T-cell (primary cell): ENCODE results near the gene WAC. TPM values are rescaled to one million over a fixed set of nuclear protein-coding genes. Genes with fewer than 3 reads are reported as not detected.

Experiments used
- ATAC-seq, 4 experiments: fragments of 200-7000 bp in 3 of 4; fragments of 150-1000 bp in 1 of 4; cut with Tn5 transposase; replicated peaks in 1 of 4; 1 replicate in 3 of 4; 2 replicates in 1 of 4; pipeline ENCODE4 v1.10.0; 2021; ENCODE audit warnings: moderate library complexity in 3 of 4, mild to moderate bottlenecking in 2 of 4, moderate number of reproducible peaks in 1 of 4
- CTCF ChIA-PET, 2 donors: fragments of 300-600 bp; sonication (Branson Sonifier 250); formaldehyde crosslinking; loops; one replicate each; lab custom pipeline; 2022; ENCODE audit warnings: antibody characterized with exemption in 2 of 2; lab: Charles Lee
- POLR2A ChIA-PET, 2 donors: fragments of 300-600 bp; sonication (Branson Sonifier 250); formaldehyde crosslinking; loops; one replicate each; lab custom pipeline; 2022; ENCODE audit warnings: antibody characterized with exemption in 2 of 2; lab: Charles Lee
- DNase-seq, 35 experiments: peaks; one replicate each; pipeline versions ENCODE4 v3.0.0 to v3.0.0-alpha.2; 2013 to 2023
- H3K27ac ChIP-seq: one replicate; pipeline ENCODE4 v1.5.1; 2013; ENCODE audit warnings: low read length
- H3K27me3 ChIP-seq, 2 experiments: replicated peaks in 1 of 2; 1 replicate in 1 of 2; 2 replicates in 1 of 2; pipeline versions ENCODE4 v1.6.1 to v1.7.0; 2013; ENCODE audit warnings: low read length in 1 of 2, mixed read lengths in 1 of 2; ENCODE audit not compliant: control insufficient read depth in 2 of 2, insufficient read depth in 2 of 2; ENCODE audit errors: extremely low read depth in 1 of 2
- H3K36me3 ChIP-seq, 2 donors: 1 replicate in 1 of 2; 2 replicates in 1 of 2; pipeline versions ENCODE4 v1.6.1 to v1.7.0; 2013; ENCODE audit warnings: low read length in 1 of 2; ENCODE audit not compliant: control insufficient read depth in 2 of 2, insufficient read depth in 1 of 2; ENCODE audit errors: extremely low read depth in 1 of 2
- H3K4me1 ChIP-seq, 2 experiments: 1 replicate in 1 of 2; 2 replicates in 1 of 2; pipeline versions ENCODE4 v1.6.1 to v1.7.0; 2013; ENCODE audit warnings: low read length in 2 of 2, mixed read lengths in 1 of 2; ENCODE audit not compliant: insufficient read depth in 2 of 2, control insufficient read depth in 1 of 2; ENCODE audit errors: extremely low read depth in 1 of 2
- H3K4me3 ChIP-seq, 2 donors: 1 replicate in 1 of 2; 2 replicates in 1 of 2; pipeline versions ENCODE4 v1.5.1 to v1.7.0; 2013; ENCODE audit warnings: mild to moderate bottlenecking in 2 of 2, low read length in 1 of 2, moderate library complexity in 1 of 2; ENCODE audit not compliant: control insufficient read depth in 1 of 2; ENCODE audit errors: extremely low read depth in 1 of 2
- H3K9me3 ChIP-seq: 2 replicates; pipeline ENCODE4 v1.7.0; 2013
- H3K27ac Mint-ChIP-seq, 2 donors: one replicate each; pipeline ENCODE4 v1.8.0; 2020 to 2021; ENCODE audit warnings: mild to moderate bottlenecking in 2 of 2, mixed read lengths in 2 of 2
- H3K27me3 Mint-ChIP-seq, 2 donors: one replicate each; pipeline ENCODE4 v1.8.0; 2021 to 2022; ENCODE audit warnings: mixed read lengths in 2 of 2
- H3K36me3 Mint-ChIP-seq: one replicate; pipeline ENCODE4 v1.8.0; 2021; ENCODE audit warnings: mixed read lengths
- H3K4me1 Mint-ChIP-seq, 3 donors: one replicate each; pipeline ENCODE4 v1.8.0; 2020 to 2022; ENCODE audit warnings: mixed read lengths in 3 of 3, mild to moderate bottlenecking in 1 of 3
- H3K4me3 Mint-ChIP-seq, 3 donors: one replicate each; pipeline ENCODE4 v1.8.0; 2020 to 2022; ENCODE audit warnings: mild to moderate bottlenecking in 3 of 3, mixed read lengths in 3 of 3, moderate library complexity in 3 of 3
- H3K9me3 Mint-ChIP-seq, 3 donors: one replicate each; pipeline ENCODE4 v1.8.0; 2020 to 2022; ENCODE audit warnings: mixed read lengths in 3 of 3
- WGBS: methylation state at CpG from one replicate; pipeline ENCODE4 v1.1.5; 2013; ENCODE audit warnings: missing lambda C conversion rate; ENCODE audit not compliant: insufficient coverage; 5-methylcytosine and 5-hydroxymethylcytosine counted together
- total RNA-seq, 35 experiments: library from RNA in 6 of 35; stranded (reverse) in 6 of 35; fragments of 120-200 nt in 1 of 35; gene quantifications; one replicate each; pipeline versions ENCODE4 v1.2.1 to v1.2.4 and lab custom pipeline; 2013 to 2026

Gene WAC
- total RNA-seq, 5 donors from 2014 or later (not counting 1 experiment from before 2014, with no cell fraction given) = 142 to 184 (median 157) TPM

- Histone ChIP-seq H3K9me3 (no peaks in the 10 kb centered on the region), H3K36me3 (peaks cover 0 to 60% of the 10 kb centered on the region in 2 donors), H3K27ac (no peak overlapping the region), H3K27me3 (no peaks in the 10 kb centered on the region), H3K4me1 (peaks cover 23 to 25% of the 10 kb centered on the region in 2 experiments), H3K4me3 (no peak overlapping the region)
- ChIA-PET CTCF (interaction anchor here (0.6 to 1.1 kb wide), 4 partner anchors 10 to 74 kb away, joined by 3 to 6 read pairs (median 3); no protein-coding TSS in a partner anchor), POLR2A (interaction anchor here (0.6 to 1.3 kb wide), 10 partner anchors 11 to 1678 kb away, joined by 3 to 7 read pairs (median 3); no protein-coding TSS in a partner anchor)
- Mint-ChIP-seq H3K4me1 (peaks cover 75 to 81% (median 77%) of the 10 kb centered on the region in 3 donors), H3K36me3 (peaks cover 56% of the 10 kb centered on the region), H3K9me3 (no peaks in the 10 kb centered on the region), H3K27me3 (no peaks in the 10 kb centered on the region), H3K27ac (no peak overlapping the region), H3K4me3 (no peak overlapping the region)
- ATAC-seq = no peak
- DNase-seq = peak in 1 of 35 experiments; percentile 24
- no CpG with 5 or more reads among the region's 1 CpG for WGBS
These were observed 5.7 kb downstream of the WAC start for GRCh38 chr10:28538595-28538994.

GRCh38 chr10:28540145-28540544, 7.2 kb downstream of the WAC start:
- Mint-ChIP-seq H3K4me1 (peaks cover 79 to 83% (median 80%) of the 10 kb centered on the region in 3 donors), H3K36me3 (peaks cover 62% of the 10 kb centered on the region), H3K27me3 (no peaks in the 10 kb centered on the region), H3K9me3 (no peaks in the 10 kb centered on the region), H3K4me3 (peak overlapping the region in 1 of 3 donors; percentile 6), H3K27ac (no peak overlapping the region)
- H3K36me3 ChIP-seq = peaks cover 0 to 63% of the 10 kb centered on the region in 2 donors
- H3K4me1 ChIP-seq = peaks cover 16 to 32% of the 10 kb centered on the region in 2 experiments
- ATAC-seq = no peak
- WGBS = no CpG with 5 or more reads among the region's 3 CpGs
- POLR2A ChIA-PET = interaction anchor here in 1 of 2 donors (0.6 kb wide), 1 partner anchor 172 kb away, joined by 5 read pairs; no protein-coding TSS in a partner anchor
- no peaks in the 10 kb centered on the region for H3K9me3 ChIP-seq
- CTCF ChIA-PET = interaction anchor here in 1 of 2 donors (0.6 kb wide), 1 partner anchor 16 kb away, joined by 4 read pairs; no protein-coding TSS in a partner anchor
- H3K27me3 ChIP-seq = no peaks in the 10 kb centered on the region
- no peak for DNase-seq
- H3K27ac ChIP-seq = no peak overlapping the region
- H3K4me3 ChIP-seq = no peak overlapping the region

- H3K9me3 ChIP-seq = no peaks in the 10 kb centered on the region
- H3K4me3 ChIP-seq = no peak overlapping the region
- no peaks in the 10 kb centered on the region for H3K27me3 Mint-ChIP-seq
- H3K4me3 Mint-ChIP-seq = peak overlapping the region in 1 of 3 donors; percentile 6
- ATAC-seq = no peak
- H3K27ac Mint-ChIP-seq = no peak overlapping the region
- DNase-seq = no peak
- ChIA-PET POLR2A (interaction anchor here (0.6 to 1.1 kb wide), 3 partner anchors 13 to 15 kb away, joined by 3 read pairs; no protein-coding TSS in a partner anchor), CTCF (interaction anchor here in 1 of 2 donors (0.5 kb wide), 1 partner anchor 9 kb away, joined by 3 read pairs; no protein-coding TSS in a partner anchor)
- peaks cover 58% of the 10 kb centered on the region for H3K36me3 Mint-ChIP-seq
- H3K27me3 ChIP-seq = no peaks in the 10 kb centered on the region
- WGBS = 60% methylated on average over 1 of the region's 3 CpGs
- H3K9me3 Mint-ChIP-seq = no peaks in the 10 kb centered on the region
- peaks cover 0 to 53% of the 10 kb centered on the region in 2 donors for H3K36me3 ChIP-seq
- H3K4me1 ChIP-seq = peaks cover 17 to 27% of the 10 kb centered on the region in 2 experiments
- H3K4me1 Mint-ChIP-seq = peaks cover 79 to 83% (median 80%) of the 10 kb centered on the region in 3 donors
- H3K27ac ChIP-seq = no peak overlapping the region
These were observed 8.9 kb downstream of the WAC start for GRCh38 chr10:28541717-28542365.

GRCh38 chr10:28542728-28543127, 9.8 kb downstream of the WAC start:
- Histone ChIP-seq H3K27me3 (no peaks in the 10 kb centered on the region), H3K9me3 (no peaks in the 10 kb centered on the region), H3K4me1 (peaks cover 16 to 31% of the 10 kb centered on the region in 2 experiments), H3K36me3 (peaks cover 0 to 46% of the 10 kb centered on the region in 2 donors), H3K27ac (no peak overlapping the region), H3K4me3 (no peak overlapping the region)
- no peak overlapping the region for H3K27ac Mint-ChIP-seq
- no peak overlapping the region for H3K4me3 Mint-ChIP-seq
- H3K36me3 Mint-ChIP-seq = peaks cover 50% of the 10 kb centered on the region
- ChIA-PET CTCF (interaction anchor here in 1 of 2 donors (0.8 to 1.0 kb wide), 2 partner anchors 10 to 23 kb away, joined by 3 read pairs; no protein-coding TSS in a partner anchor), POLR2A (interaction anchor here (0.5 to 1.1 kb wide), 6 partner anchors 8 to 48 kb away, joined by 3 to 4 read pairs (median 3); no protein-coding TSS in a partner anchor)
- DNase-seq (no peak), ATAC-seq (no peak)
- peaks cover 70 to 78% (median 73%) of the 10 kb centered on the region in 3 donors for H3K4me1 Mint-ChIP-seq
- no peaks in the 10 kb centered on the region for H3K9me3 Mint-ChIP-seq
- H3K27me3 Mint-ChIP-seq = no peaks in the 10 kb centered on the region

- Histone ChIP-seq H3K27me3 (no peaks in the 10 kb centered on the region), H3K27ac (no peak overlapping the region), H3K4me1 (peaks cover 16 to 30% of the 10 kb centered on the region in 2 experiments), H3K9me3 (no peaks in the 10 kb centered on the region), H3K4me3 (no peak overlapping the region), H3K36me3 (peaks cover 0 to 42% of the 10 kb centered on the region in 2 donors)
- Mint-ChIP-seq H3K4me3 (peak overlapping the region in 1 of 3 donors; percentile 13), H3K27me3 (no peaks in the 10 kb centered on the region), H3K4me1 (peaks cover 72 to 80% (median 79%) of the 10 kb centered on the region in 3 donors), H3K36me3 (peaks cover 49% of the 10 kb centered on the region), H3K9me3 (no peaks in the 10 kb centered on the region), H3K27ac (no peak overlapping the region)
- WGBS = 100% methylated on average over 2 of the region's 5 CpGs
- ATAC-seq (no peak), DNase-seq (no peak)
- ChIA-PET CTCF (interaction anchor here in 1 of 2 donors (1.5 kb wide), 1 partner anchor 14 kb away, joined by 3 read pairs; no protein-coding TSS in a partner anchor), POLR2A (interaction anchor here (0.6 to 0.8 kb wide), 4 partner anchors 12 to 55 kb away, joined by 3 to 5 read pairs (median 3); no protein-coding TSS in a partner anchor)
These were observed 11.1 kb downstream of the WAC start for GRCh38 chr10:28544058-28544457.
